Myocyte (in vitro differentiated cells): Measurements from ENCODE around the gene CCNB1. TPM values are rescaled to one million over a fixed set of nuclear protein-coding genes. Genes with fewer than 3 reads are reported as not detected.
"Not testable (repeated sequence)": the region's sequence is repeated elsewhere in the genome, so short reads cannot be mapped to it uniquely, and the experiment has no call there.

Source experiments
- DNase-seq: peaks from one replicate; pipeline ENCODE4 v3.0.0-alpha.2; 2012; ENCODE audit warnings: low read depth
- total RNA-seq: library from RNA; depleted of rRNA; stranded (reverse); fragments of >200 nt; gene quantifications from 2 replicates; pipeline ENCODE4 v1.2.3, GENCODE V29; 2014

Gene CCNB1
- total RNA-seq, 1 donor from 2014 or later, result 12.8 TPM

- DNase-seq, result not testable (repeated sequence)
Measured at GRCh38 chr5:69181659-69182293, 14.8 kb downstream of the CCNB1 start.

GRCh38 chr5:69184621-69185020 lies 17.7 kb downstream of the CCNB1 start:
- no peak for DNase-seq

- DNase-seq, result no peak
Measured at GRCh38 chr5:69187342-69187741, 20.4 kb downstream of the CCNB1 start.

GRCh38 chr5:69188811-69189161 lies 21.8 kb downstream of the CCNB1 start:
- DNase-seq, result no peak

- peak; percentile 94 for DNase-seq
Measured at GRCh38 chr5:69189162-69190086, 22.5 kb downstream of the CCNB1 start, which contains the start of gene CENPH. CENPH (plus strand) TSS chr5:69189583; CDS start chr5:69189635, 52 bp downstream.

GRCh38 chr5:69202497-69202896 lies 35.5 kb downstream of the CCNB1 start:
- no peak for DNase-seq

- no peak for DNase-seq
Measured at GRCh38 chr5:69206528-69207190, 39.7 kb downstream of the CCNB1 start.

GRCh38 chr5:69209602-69210001 lies 42.7 kb downstream of the CCNB1 start:
- DNase-seq, result no peak

- DNase-seq, result no peak
Measured at GRCh38 chr5:69211200-69211599, 44.2 kb downstream of the CCNB1 start.

- no peak for DNase-seq
Measured at GRCh38 chr5:69212022-69212421, 45.1 kb downstream of the CCNB1 start.

- DNase-seq, result peak; percentile 69
Measured at GRCh38 chr5:69213513-69214215, 46.7 kb downstream of the CCNB1 start.

GRCh38 chr5:69217151-69217511 lies 50.2 kb downstream of the CCNB1 start:
- no peak for DNase-seq

- DNase-seq, result peak; percentile 95
Measured at GRCh38 chr5:69217548-69218526, 50.9 kb downstream of the CCNB1 start.

GRCh38 chr5:69219939-69220338 lies 53.0 kb downstream of the CCNB1 start:
- DNase-seq, result no peak

- DNase-seq, result not testable (repeated sequence)
Measured at GRCh38 chr5:69220371-69220770, 53.4 kb downstream of the CCNB1 start.

- not testable (repeated sequence) for DNase-seq
Measured at GRCh38 chr5:69220833-69221232, 53.9 kb downstream of the CCNB1 start.

- no peak for DNase-seq
Measured at GRCh38 chr5:69224520-69224919, 57.6 kb downstream of the CCNB1 start.

- DNase-seq, result no peak
Measured at GRCh38 chr5:69225860-69226259, 58.9 kb downstream of the CCNB1 start.
